ENCODE results near the gene CHPF.

Gene CHPF, protein sequence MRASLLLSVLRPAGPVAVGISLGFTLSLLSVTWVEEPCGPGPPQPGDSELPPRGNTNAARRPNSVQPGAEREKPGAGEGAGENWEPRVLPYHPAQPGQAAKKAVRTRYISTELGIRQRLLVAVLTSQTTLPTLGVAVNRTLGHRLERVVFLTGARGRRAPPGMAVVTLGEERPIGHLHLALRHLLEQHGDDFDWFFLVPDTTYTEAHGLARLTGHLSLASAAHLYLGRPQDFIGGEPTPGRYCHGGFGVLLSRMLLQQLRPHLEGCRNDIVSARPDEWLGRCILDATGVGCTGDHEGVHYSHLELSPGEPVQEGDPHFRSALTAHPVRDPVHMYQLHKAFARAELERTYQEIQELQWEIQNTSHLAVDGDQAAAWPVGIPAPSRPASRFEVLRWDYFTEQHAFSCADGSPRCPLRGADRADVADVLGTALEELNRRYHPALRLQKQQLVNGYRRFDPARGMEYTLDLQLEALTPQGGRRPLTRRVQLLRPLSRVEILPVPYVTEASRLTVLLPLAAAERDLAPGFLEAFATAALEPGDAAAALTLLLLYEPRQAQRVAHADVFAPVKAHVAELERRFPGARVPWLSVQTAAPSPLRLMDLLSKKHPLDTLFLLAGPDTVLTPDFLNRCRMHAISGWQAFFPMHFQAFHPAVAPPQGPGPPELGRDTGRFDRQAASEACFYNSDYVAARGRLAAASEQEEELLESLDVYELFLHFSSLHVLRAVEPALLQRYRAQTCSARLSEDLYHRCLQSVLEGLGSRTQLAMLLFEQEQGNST

DNA sequence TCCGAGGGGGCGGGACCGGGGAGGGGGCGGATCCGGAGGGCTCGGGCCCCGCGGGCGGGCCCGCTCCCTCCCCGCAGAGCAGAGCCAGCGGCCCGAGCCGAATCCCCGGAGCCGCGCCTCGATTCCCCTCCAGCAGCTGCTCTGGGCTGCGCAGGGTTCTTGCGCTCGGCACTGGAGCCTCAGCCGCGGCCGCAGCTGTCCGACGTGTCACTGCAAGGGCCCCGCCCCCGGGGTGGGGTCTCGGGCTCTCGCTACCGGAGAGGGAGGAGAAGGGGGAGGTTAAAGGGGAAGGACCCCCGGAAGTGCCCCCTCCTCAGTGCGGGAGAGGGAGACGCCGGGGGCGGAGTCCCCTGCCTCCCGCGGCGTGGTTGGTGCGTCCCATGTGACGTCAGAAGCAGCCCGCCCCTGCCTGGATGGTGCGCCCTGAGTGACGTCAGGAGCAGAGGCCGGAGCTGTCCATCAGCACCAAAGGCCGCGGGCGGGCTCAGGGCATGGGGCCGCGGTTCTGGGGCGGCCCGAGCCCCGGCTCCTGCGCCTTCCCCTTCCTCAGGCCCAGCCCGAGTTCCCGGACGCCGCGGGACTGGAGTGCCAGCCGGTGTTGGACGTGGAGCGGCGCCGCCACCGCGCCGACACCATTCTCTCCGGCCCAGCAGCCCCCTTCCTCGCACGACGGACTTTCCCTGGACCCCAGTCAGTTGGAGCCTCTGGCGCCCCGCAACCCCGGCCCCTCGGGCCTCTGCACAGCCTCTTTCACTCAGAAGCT lies at the start of gene CHPF, which contains the start of gene TMEM198:
TSS of gene CHPF (minus strand) at position 214 of the 763 bp plus-strand sequence. CDS start 271 bp downstream, outside the sequence.
TSS of gene TMEM198 (plus strand) at position 433 of the 763 bp plus-strand sequence. CDS start 700 bp downstream, outside the sequence.
- peak; percentile 97 for DNase-seq (ENCODE audit: extremely low spot score)
- TF ChIP-seq FOXM1 (IDR thresholded peaks at IDR 0.05; ENCODE audit: borderline replicate concordance) (peak; percentile 75; the same call in 1 of the 2 replicates), CTBP1 (IDR thresholded peaks at IDR 0.05; ENCODE audit: borderline replicate concordance) (no peak), HDGF (IDR thresholded peaks at IDR 0.05; ENCODE audit: borderline replicate concordance) (0 out of 2 replicates have a peak, but pooled peaks have one; percentile 31)
- TF ChIP-seq, protein P1, sequence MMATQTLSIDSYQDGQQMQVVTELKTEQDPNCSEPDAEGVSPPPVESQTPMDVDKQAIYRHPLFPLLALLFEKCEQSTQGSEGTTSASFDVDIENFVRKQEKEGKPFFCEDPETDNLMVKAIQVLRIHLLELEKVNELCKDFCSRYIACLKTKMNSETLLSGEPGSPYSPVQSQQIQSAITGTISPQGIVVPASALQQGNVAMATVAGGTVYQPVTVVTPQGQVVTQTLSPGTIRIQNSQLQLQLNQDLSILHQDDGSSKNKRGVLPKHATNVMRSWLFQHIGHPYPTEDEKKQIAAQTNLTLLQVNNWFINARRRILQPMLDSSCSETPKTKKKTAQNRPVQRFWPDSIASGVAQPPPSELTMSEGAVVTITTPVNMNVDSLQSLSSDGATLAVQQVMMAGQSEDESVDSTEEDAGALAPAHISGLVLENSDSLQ (IDR thresholded peaks at IDR 0.05) = peak; percentile 94
- POLR2A ChIA-PET = interaction anchor here (0.8 to 2.0 kb wide), 7 partner anchors 18 to 185 kb away, joined by 3 to 9 read pairs (median 3); partner anchors contain the start of genes OBSL1 and STK11IP
- CTCF ChIA-PET = interaction anchor here (0.6 to 0.8 kb wide), 3 partner anchors 34 to 564 kb away, joined by 3 read pairs; no protein-coding TSS in a partner anchor

DNA sequence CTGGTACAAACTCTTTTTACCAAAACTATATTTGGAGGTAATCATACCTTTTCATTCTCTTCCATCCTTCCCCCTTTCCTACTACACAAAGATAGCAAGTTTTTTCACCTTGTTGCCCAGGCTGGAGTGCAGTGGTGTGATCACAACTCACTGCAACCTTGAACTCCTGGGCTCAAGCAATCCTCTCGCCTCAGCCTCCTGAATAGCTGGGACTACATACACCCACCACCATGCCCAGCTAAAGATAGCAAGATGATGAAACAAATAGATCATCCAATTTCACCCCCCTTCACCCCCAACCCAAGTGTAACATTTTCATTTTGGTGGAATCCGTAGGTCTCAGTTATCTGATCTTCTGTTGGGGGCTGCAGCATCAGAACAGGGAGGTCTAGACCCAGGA lies 49.5 kb upstream of the CHPF start:
- TF ChIP-seq NFRKB (IDR thresholded peaks at IDR 0.05) = no peak
- TF ChIP-seq, protein P1 (IDR thresholded peaks at IDR 0.05) = no peak
- no peak for TF ChIP-seq HDGF (IDR thresholded peaks at IDR 0.05; ENCODE audit: borderline replicate concordance)
- no peak for TF ChIP-seq LEF1 (IDR thresholded peaks at IDR 0.05; ENCODE audit: borderline replicate concordance)
- TF ChIP-seq SP1 (IDR thresholded peaks at IDR 0.05) = no peak
- no peak for TF ChIP-seq TARDBP (IDR thresholded peaks at IDR 0.05)
- TF ChIP-seq L3MBTL2 (conservative IDR thresholded peaks at IDR 0.05) = no peak
- ChIA-PET POLR2A (no interaction called here), CTCF (no interaction called here)
- no peak for DNase-seq (ENCODE audit: extremely low spot score)

DNA sequence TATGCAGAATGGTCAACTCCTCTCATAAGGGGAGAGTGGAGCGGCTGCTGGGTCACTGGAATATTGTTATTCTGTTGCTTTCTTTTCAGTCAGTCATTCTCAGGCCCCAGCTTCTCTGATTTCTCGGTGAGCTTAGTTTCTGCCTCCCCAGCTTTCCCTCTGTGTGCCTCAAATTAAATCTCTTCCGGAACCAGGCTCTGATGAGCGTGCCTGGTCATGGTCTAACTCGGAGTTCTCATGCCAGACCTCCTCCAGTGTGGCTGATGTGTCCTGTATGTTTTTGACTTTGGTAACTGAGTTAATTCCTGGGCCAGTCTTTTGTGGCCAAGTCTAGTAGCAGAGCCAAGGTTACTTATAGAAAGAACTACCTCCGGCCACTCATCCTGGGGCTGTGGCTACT lies 49.1 kb upstream of the CHPF start:
- POLR2A ChIA-PET = no interaction called here
- TF ChIP-seq ZNF384 (IDR thresholded peaks at IDR 0.05) (no peak), FOXM1 (IDR thresholded peaks at IDR 0.05; ENCODE audit: borderline replicate concordance) (no peak), ARNT (IDR thresholded peaks at IDR 0.05) (no peak), SP1 (IDR thresholded peaks at IDR 0.05) (no peak), BHLHE40 (IDR thresholded peaks at IDR 0.05; ENCODE audit: borderline replicate concordance) (no peak), HDGF (IDR thresholded peaks at IDR 0.05; ENCODE audit: borderline replicate concordance) (no peak)
- CTCF ChIA-PET = no interaction called here
- DNase-seq (ENCODE audit: extremely low spot score) = no peak

DNA sequence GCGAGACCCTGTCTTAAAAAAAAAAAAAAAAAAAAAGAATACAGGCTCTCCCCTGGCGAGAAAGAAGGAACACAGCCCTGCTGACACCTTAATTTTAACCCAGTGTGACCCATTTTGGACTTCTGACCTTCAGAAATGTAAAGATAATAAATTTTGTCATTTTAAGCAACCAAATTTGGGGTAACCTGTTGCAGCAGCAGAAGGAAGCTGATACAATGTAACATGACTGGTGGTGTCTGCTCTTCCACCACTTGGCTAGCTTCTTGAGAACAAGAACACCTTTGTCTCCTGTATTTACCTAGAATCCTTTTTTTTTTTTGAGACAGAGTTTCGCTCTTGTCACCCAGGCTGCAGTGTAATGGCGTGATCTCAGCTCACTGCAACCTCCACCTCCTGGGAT lies 47.5 kb upstream of the CHPF start:
- no peak for DNase-seq (ENCODE audit: extremely low spot score)
- POLR2A ChIA-PET = no interaction called here
- CTCF ChIA-PET = interaction anchor here (0.6 kb wide), 1 partner anchor 47 kb away, joined by 3 read pairs; the partner anchor contains the start of gene TMEM198
- TF ChIP-seq LEF1 (IDR thresholded peaks at IDR 0.05; ENCODE audit: borderline replicate concordance) (no peak), HDGF (IDR thresholded peaks at IDR 0.05; ENCODE audit: borderline replicate concordance) (no peak), TARDBP (IDR thresholded peaks at IDR 0.05) (no peak), CTBP1 (IDR thresholded peaks at IDR 0.05; ENCODE audit: borderline replicate concordance) (no peak), FOXM1 (IDR thresholded peaks at IDR 0.05; ENCODE audit: borderline replicate concordance) (no peak), ZNF384 (IDR thresholded peaks at IDR 0.05) (no peak), BHLHE40 (IDR thresholded peaks at IDR 0.05; ENCODE audit: borderline replicate concordance) (no peak), SP1 (IDR thresholded peaks at IDR 0.05) (no peak), ELF4 (IDR thresholded peaks at IDR 0.05) (no peak), ARNT (IDR thresholded peaks at IDR 0.05) (no peak), SUZ12 (IDR thresholded peaks at IDR 0.05) (no peak), FOXA1 (IDR thresholded peaks at IDR 0.05) (no peak), NFRKB (IDR thresholded peaks at IDR 0.05) (no peak), FOXK2 (IDR thresholded peaks at IDR 0.05) (no peak), L3MBTL2 (conservative IDR thresholded peaks at IDR 0.05) (no peak)
- TF ChIP-seq, protein P1 (IDR thresholded peaks at IDR 0.05) = no peak

DNA sequence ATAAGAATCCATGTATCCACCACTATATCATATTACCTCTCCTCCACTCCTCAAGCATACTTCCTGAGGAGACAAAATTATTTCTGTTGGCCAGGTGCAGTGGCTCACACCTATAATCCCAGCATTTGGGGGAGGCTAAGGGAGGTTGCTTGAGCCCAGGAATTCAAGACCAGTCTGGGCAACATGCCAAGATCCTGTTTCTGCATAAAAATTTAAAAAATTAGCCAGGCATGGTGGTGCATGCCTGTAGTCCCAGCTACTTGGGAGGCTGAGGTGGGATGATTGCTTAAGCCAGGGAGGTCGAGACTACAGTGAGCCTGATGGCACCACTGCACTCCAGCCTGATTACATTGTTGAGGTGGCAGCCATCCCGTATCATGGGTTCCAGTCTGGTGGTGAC lies 37.7 kb upstream of the CHPF start:
- ChIA-PET POLR2A (no interaction called here), CTCF (interaction anchor here (0.6 kb wide), 1 partner anchor 14 kb away, joined by 9 read pairs; no protein-coding TSS in a partner anchor)
- TF ChIP-seq TARDBP (IDR thresholded peaks at IDR 0.05) = no peak
- TF ChIP-seq, protein P1 (IDR thresholded peaks at IDR 0.05) = no peak
- no peak for TF ChIP-seq FOXK2 (IDR thresholded peaks at IDR 0.05)
- no peak for TF ChIP-seq FOXM1 (IDR thresholded peaks at IDR 0.05; ENCODE audit: borderline replicate concordance)
- no peak for TF ChIP-seq CTBP1 (IDR thresholded peaks at IDR 0.05; ENCODE audit: borderline replicate concordance)
- no peak for DNase-seq (ENCODE audit: extremely low spot score)
